ENCODE results near the gene RNF227. TPM values are rescaled to one million over a fixed set of nuclear protein-coding genes. Genes with fewer than 3 reads are reported as not detected.
A peak's percentile ranks its signal among the peaks of the same experiment; 100 is the strongest.

The RNF227 gene
- total RNA-seq, 1 experiment from 2014 or later: 5.0 TPM

DNA sequence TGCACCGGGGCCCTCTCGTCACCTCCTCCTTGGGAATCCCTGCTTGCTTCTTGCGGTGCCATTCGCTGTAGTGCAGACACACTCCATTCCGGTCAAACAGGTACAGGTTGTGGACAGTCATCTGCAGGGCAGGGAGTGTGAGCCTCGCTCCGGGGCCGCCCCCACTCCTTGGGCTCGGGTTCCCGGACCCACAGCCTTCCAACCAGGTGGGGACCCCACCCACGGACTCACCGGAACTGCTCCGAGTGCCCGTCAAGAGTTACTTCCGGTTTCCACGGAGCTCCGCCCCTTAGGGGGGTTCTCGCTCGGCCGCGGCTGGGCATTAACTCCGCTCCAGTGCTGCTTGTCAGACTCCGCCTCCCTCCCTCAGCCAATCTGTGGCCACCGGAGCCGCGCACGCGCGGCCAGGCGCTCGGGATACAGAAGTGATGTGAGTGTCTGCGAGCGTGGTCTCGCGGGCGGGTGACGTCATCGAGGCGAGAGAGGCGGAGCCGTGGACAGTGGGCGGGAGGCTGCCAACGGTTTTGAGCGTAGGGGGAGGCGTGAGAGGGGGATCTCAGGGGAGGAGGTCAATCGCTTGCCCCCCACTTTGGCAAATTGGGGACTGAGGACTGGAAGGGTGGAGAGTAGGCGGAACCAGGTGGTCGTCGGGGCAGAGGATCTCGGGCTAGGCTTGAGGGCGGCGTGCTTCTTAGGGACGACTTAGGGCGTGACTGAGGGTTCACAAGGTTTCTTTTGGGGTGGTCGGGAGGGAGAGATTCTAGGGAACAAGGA is 15.8 kb upstream of the RNF227 start, which contains the start of the genes CNTROB and TRAPPC1:
Gene CNTROB, plus strand, starts transcription at position 498 of the 774 bp plus-strand sequence. CDS start 874 bp downstream, outside the sequence.
Gene TRAPPC1, minus strand, starts transcription at position 238 of the 774 bp plus-strand sequence. Its CDS starts 117 bp downstream, at position 121.
- peaks cover 11% of the 10 kb centered on the region for H3K4me1 Mint-ChIP-seq (ENCODE audit: low read depth, unreplicated experiment)
- no TSS peak for BruUV-seq (replicated peaks)
- H3K4me3 Mint-ChIP-seq (ENCODE audit: unreplicated experiment): peak within 1 kb of the TSS; percentile 99
- intact Hi-C loops (cut with micrococcal nuclease; ENCODE audit: unreplicated experiment): loop anchor here (1.0 to 5.0 kb wide), 2 partner anchors 19 to 60 kb away; no protein-coding TSS in a partner anchor
- H3K9me3 ChIP-seq: no peaks in the 10 kb centered on the region
- peak; percentile 95 to 97 for DNase-seq
- H3K27me3 ChIP-seq (replicated peaks; ENCODE audit: control insufficient read depth, insufficient read depth, low read length): no peaks in the 10 kb centered on the region
- H3K27ac Mint-ChIP-seq (ENCODE audit: unreplicated experiment): peak within 1 kb of the TSS; percentile 97
- CTCF ChIA-PET: interaction anchor here (0.7 to 3.1 kb wide), 8 partner anchors 16 to 456 kb away, joined by 3 to 14 read pairs (median 6); partner anchors contain the start of genes NAA38 and RNF227
- no peaks in the 10 kb centered on the region for H3K27me3 Mint-ChIP-seq (ENCODE audit: insufficient read depth, unreplicated experiment)
- 0 out of 2 replicates have a peak, but pooled peaks cover 2% of the 10 kb centered on the region for H3K4me1 ChIP-seq
- no peaks in the 10 kb centered on the region for H3K36me3 ChIP-seq (ENCODE audit: control insufficient read depth, insufficient read depth, low read length)
- TF ChIP-seq, protein P1, sequence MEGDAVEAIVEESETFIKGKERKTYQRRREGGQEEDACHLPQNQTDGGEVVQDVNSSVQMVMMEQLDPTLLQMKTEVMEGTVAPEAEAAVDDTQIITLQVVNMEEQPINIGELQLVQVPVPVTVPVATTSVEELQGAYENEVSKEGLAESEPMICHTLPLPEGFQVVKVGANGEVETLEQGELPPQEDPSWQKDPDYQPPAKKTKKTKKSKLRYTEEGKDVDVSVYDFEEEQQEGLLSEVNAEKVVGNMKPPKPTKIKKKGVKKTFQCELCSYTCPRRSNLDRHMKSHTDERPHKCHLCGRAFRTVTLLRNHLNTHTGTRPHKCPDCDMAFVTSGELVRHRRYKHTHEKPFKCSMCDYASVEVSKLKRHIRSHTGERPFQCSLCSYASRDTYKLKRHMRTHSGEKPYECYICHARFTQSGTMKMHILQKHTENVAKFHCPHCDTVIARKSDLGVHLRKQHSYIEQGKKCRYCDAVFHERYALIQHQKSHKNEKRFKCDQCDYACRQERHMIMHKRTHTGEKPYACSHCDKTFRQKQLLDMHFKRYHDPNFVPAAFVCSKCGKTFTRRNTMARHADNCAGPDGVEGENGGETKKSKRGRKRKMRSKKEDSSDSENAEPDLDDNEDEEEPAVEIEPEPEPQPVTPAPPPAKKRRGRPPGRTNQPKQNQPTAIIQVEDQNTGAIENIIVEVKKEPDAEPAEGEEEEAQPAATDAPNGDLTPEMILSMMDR (IDR thresholded peaks at IDR 0.05; ENCODE audit: insufficient read depth in 1 of 2, low read depth in 1 of 2, low read length in 1 of 2, severe bottlenecking in 1 of 2, unreplicated experiment in 1 of 2): no peak
- peaks cover 6% of the 10 kb centered on the region for H3K36me3 Mint-ChIP-seq (ENCODE audit: insufficient read depth, unreplicated experiment)
- no peaks in the 10 kb centered on the region for H3K9me3 Mint-ChIP-seq (ENCODE audit: unreplicated experiment)
- peak within 1 kb of the TSS; percentile 80 for H3K4me3 ChIP-seq (ENCODE audit: low read depth, low read length)
- POLR2A ChIA-PET: interaction anchor here (0.5 to 1.8 kb wide), 5 partner anchors 15 to 211 kb away, joined by 3 to 10 read pairs (median 4); partner anchors contain the start of gene RNF227

DNA sequence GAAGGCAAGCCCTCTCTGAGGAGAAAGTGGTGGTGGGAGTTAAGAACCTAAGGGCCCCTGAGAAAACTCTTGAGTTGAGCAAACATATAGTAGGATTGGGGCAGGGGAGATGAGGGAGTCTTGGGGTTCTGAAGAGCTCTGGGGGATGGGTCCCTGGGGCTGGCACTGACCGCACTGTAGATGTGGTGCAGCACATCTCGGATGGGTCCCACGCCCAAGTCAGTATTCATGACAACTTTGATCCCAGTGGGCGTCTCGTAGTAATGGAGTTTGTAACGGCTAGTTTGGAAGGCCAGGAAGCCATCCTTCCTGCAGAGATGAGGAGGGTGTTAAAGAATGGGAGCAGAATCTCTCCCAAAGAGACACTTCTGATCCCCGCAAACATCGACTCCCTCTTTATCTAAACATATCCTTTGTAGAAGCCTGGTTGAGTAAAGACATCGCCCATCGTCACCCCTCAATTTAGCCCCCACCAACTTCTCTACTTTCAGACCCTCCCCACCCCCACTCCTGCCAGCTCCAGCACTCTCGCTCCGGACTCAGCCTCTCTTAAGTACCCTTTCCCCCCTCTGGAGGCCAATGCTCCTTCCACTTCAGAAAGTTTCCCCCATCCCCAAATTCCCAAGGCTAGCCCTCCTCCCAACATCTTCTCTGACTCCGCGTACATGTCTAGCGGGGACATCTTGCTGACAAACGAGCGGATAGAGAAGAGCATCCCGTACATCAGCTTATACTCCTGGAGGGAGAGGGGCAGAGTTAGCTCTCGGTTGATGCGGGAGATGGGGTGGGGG is 14.9 kb upstream of the RNF227 start:
- Mint-ChIP-seq H3K27me3 (ENCODE audit: insufficient read depth, unreplicated experiment) (no peaks in the 10 kb centered on the region), H3K9me3 (ENCODE audit: unreplicated experiment) (no peaks in the 10 kb centered on the region), H3K4me3 (ENCODE audit: unreplicated experiment) (peak overlapping the region; percentile 99), H3K36me3 (ENCODE audit: insufficient read depth, unreplicated experiment) (peaks cover 6% of the 10 kb centered on the region), H3K4me1 (ENCODE audit: low read depth, unreplicated experiment) (peaks cover 11% of the 10 kb centered on the region), H3K27ac (ENCODE audit: unreplicated experiment) (peak overlapping the region; percentile 97)
- Histone ChIP-seq H3K27me3 (replicated peaks; ENCODE audit: control insufficient read depth, insufficient read depth, low read length) (no peaks in the 10 kb centered on the region), H3K9me3 (no peaks in the 10 kb centered on the region), H3K4me1 (0 out of 2 replicates have a peak, but pooled peaks cover 2% of the 10 kb centered on the region), H3K4me3 (ENCODE audit: low read depth, low read length) (peak overlapping the region; percentile 72), H3K36me3 (ENCODE audit: control insufficient read depth, insufficient read depth, low read length) (no peaks in the 10 kb centered on the region)
- DNase-seq: no peak
- POLR2A ChIA-PET: interaction anchor here (0.7 to 1.8 kb wide), 4 partner anchors 14 to 96 kb away, joined by 3 to 10 read pairs (median 5); partner anchors contain the start of gene RNF227
- TSS peak; percentile 92 for BruUV-seq (replicated peaks)
- TF ChIP-seq, protein P1 (IDR thresholded peaks at IDR 0.05; ENCODE audit: insufficient read depth in 1 of 2, low read depth in 1 of 2, low read length in 1 of 2, severe bottlenecking in 1 of 2, unreplicated experiment in 1 of 2): no peak
- CTCF ChIA-PET: interaction anchor here (0.7 to 3.1 kb wide), 8 partner anchors 15 to 455 kb away, joined by 3 to 14 read pairs (median 6); partner anchors contain the start of genes NAA38 and RNF227
- intact Hi-C loops (cut with micrococcal nuclease; ENCODE audit: unreplicated experiment): loop anchor here (5.0 kb wide), 1 partner anchor 61 kb away; no protein-coding TSS in a partner anchor
